ENCODE measurements around the gene BBOX1.
A peak's percentile ranks its signal among the peaks of the same experiment; 100 is the strongest.

The BBOX1 gene

GRCh38 chr11:27075655-27076054 lies 35.0 kb downstream of the BBOX1 start:
- Histone ChIP-seq H3K14ac (ENCODE audit: low read length in 2 of 2) (no peak overlapping the region), H3K27me3 (ENCODE audit: control insufficient read depth in 1 of 2, insufficient read depth in 1 of 2, low read length in 2 of 2) (no peaks in the 10 kb centered on the region), H3K36me3 (ENCODE audit: control insufficient read depth in 1 of 2, insufficient read depth in 2 of 2, low read depth in 1 of 2, low read length in 2 of 2) (no peaks in the 10 kb centered on the region), H3K79me1 (replicated peaks; ENCODE audit: low read length, poor library complexity, severe bottlenecking) (no peaks in the 10 kb centered on the region), H3K23ac (ENCODE audit: low read length in 2 of 2) (no peak overlapping the region), H2BK15ac (ENCODE audit: low read depth, poor library complexity, severe bottlenecking) (no peak overlapping the region), H3K27ac (ENCODE audit: low read length, poor library complexity, severe bottlenecking) (no peak overlapping the region), H2AFZ (ENCODE audit: low read depth, low read length) (no peak overlapping the region), H2BK5ac (ENCODE audit: low read depth, low read length, poor library complexity, severe bottlenecking) (no peak overlapping the region), H3K4me2 (ENCODE audit: low read length, poor library complexity, severe bottlenecking) (no peak overlapping the region), H3K9me3 (ENCODE audit: control insufficient read depth, low read length) (peaks cover 4% of the 10 kb centered on the region), H3K4ac (ENCODE audit: low read depth in 1 of 2, low read length in 2 of 2) (no peak overlapping the region), H2AK5ac (ENCODE audit: low read length, severe bottlenecking) (no peak overlapping the region), H4K91ac (ENCODE audit: low read length) (no peak overlapping the region), H3K4me3 (ENCODE audit: insufficient read depth in 1 of 2, low read depth in 1 of 2, low read length in 2 of 2) (no peak overlapping the region), H3K4me1 (ENCODE audit: control insufficient read depth, insufficient read depth, low read depth, low read length) (peaks cover 16% of the 10 kb centered on the region), H4K8ac (ENCODE audit: low read length) (no peak overlapping the region), H3K9ac (ENCODE audit: low read length) (no peak overlapping the region), H2BK12ac (ENCODE audit: low read length in 2 of 2) (peak overlapping the region in 1 of 2 experiments; percentile 6), H2BK120ac (ENCODE audit: low read depth, low read length) (no peak overlapping the region), H3K18ac (ENCODE audit: low read depth in 1 of 2, low read length in 2 of 2) (peak overlapping the region in 1 of 2 experiments; percentile 21)
- no peak for DNase-seq
- WGBS = 67% methylated on average over 1 of the region's 1 CpG

GRCh38 chr11:27076121-27076589 lies 35.5 kb downstream of the BBOX1 start:
- H3K4me3 ChIP-seq (ENCODE audit: insufficient read depth in 1 of 2, low read depth in 1 of 2, low read length in 2 of 2) = no peak overlapping the region
- no peak overlapping the region for H3K18ac ChIP-seq (ENCODE audit: low read depth in 1 of 2, low read length in 2 of 2)
- H2BK5ac ChIP-seq (ENCODE audit: low read depth, low read length, poor library complexity, severe bottlenecking) = no peak overlapping the region
- H3K36me3 ChIP-seq (ENCODE audit: control insufficient read depth in 1 of 2, insufficient read depth in 2 of 2, low read depth in 1 of 2, low read length in 2 of 2) = no peaks in the 10 kb centered on the region
- no peak overlapping the region for H2AK5ac ChIP-seq (ENCODE audit: low read length, severe bottlenecking)
- no peak overlapping the region for H3K27ac ChIP-seq (ENCODE audit: low read length, poor library complexity, severe bottlenecking)
- no peaks in the 10 kb centered on the region for H3K79me1 ChIP-seq (replicated peaks; ENCODE audit: low read length, poor library complexity, severe bottlenecking)
- no peak for DNase-seq
- H2BK12ac ChIP-seq (ENCODE audit: low read length in 2 of 2) = peak overlapping the region in 1 of 2 experiments; percentile 37
- peaks cover 16% of the 10 kb centered on the region for H3K4me1 ChIP-seq (ENCODE audit: control insufficient read depth, insufficient read depth, low read depth, low read length)
- no peaks in the 10 kb centered on the region for H3K27me3 ChIP-seq (ENCODE audit: control insufficient read depth in 1 of 2, insufficient read depth in 1 of 2, low read length in 2 of 2)
- H3K14ac ChIP-seq (ENCODE audit: low read length in 2 of 2) = no peak overlapping the region
- no peak overlapping the region for H2BK15ac ChIP-seq (ENCODE audit: low read depth, poor library complexity, severe bottlenecking)
- no peak overlapping the region for H3K4me2 ChIP-seq (ENCODE audit: low read length, poor library complexity, severe bottlenecking)
- no peak overlapping the region for H2AFZ ChIP-seq (ENCODE audit: low read depth, low read length)
- H2BK120ac ChIP-seq (ENCODE audit: low read depth, low read length) = no peak overlapping the region
- H3K23ac ChIP-seq (ENCODE audit: low read length in 2 of 2) = no peak overlapping the region
- H3K4ac ChIP-seq (ENCODE audit: low read depth in 1 of 2, low read length in 2 of 2) = no peak overlapping the region
- H4K8ac ChIP-seq (ENCODE audit: low read length) = no peak overlapping the region
- H4K91ac ChIP-seq (ENCODE audit: low read length) = no peak overlapping the region
- 93% methylated on average over 2 of the region's 2 CpGs for WGBS
- H3K9me3 ChIP-seq (ENCODE audit: control insufficient read depth, low read length) = no peaks in the 10 kb centered on the region
- H3K9ac ChIP-seq (ENCODE audit: low read length) = no peak overlapping the region

GRCh38 chr11:27081056-27081455 lies 40.4 kb downstream of the BBOX1 start:
- Histone ChIP-seq H4K8ac (ENCODE audit: low read length) (no peak overlapping the region), H3K27me3 (ENCODE audit: control insufficient read depth in 1 of 2, insufficient read depth in 1 of 2, low read length in 2 of 2) (no peaks in the 10 kb centered on the region), H3K4me3 (ENCODE audit: insufficient read depth in 1 of 2, low read depth in 1 of 2, low read length in 2 of 2) (no peak overlapping the region), H3K36me3 (ENCODE audit: control insufficient read depth in 1 of 2, insufficient read depth in 2 of 2, low read depth in 1 of 2, low read length in 2 of 2) (no peaks in the 10 kb centered on the region), H3K14ac (ENCODE audit: low read length in 2 of 2) (no peak overlapping the region), H3K23ac (ENCODE audit: low read length in 2 of 2) (no peak overlapping the region), H2AFZ (ENCODE audit: low read depth, low read length) (no peak overlapping the region), H3K4me1 (ENCODE audit: control insufficient read depth, insufficient read depth, low read depth, low read length) (peaks cover 11% of the 10 kb centered on the region), H3K18ac (ENCODE audit: low read depth in 1 of 2, low read length in 2 of 2) (no peak overlapping the region), H3K9ac (ENCODE audit: low read length) (no peak overlapping the region), H3K9me3 (ENCODE audit: control insufficient read depth, low read length) (no peaks in the 10 kb centered on the region), H2AK5ac (ENCODE audit: low read length, severe bottlenecking) (no peak overlapping the region), H2BK5ac (ENCODE audit: low read depth, low read length, poor library complexity, severe bottlenecking) (no peak overlapping the region), H3K79me1 (replicated peaks; ENCODE audit: low read length, poor library complexity, severe bottlenecking) (no peaks in the 10 kb centered on the region), H2BK12ac (ENCODE audit: low read length in 2 of 2) (no peak overlapping the region), H3K4me2 (ENCODE audit: low read length, poor library complexity, severe bottlenecking) (no peak overlapping the region), H4K91ac (ENCODE audit: low read length) (no peak overlapping the region), H2BK15ac (ENCODE audit: low read depth, poor library complexity, severe bottlenecking) (no peak overlapping the region), H3K27ac (ENCODE audit: low read length, poor library complexity, severe bottlenecking) (no peak overlapping the region), H2BK120ac (ENCODE audit: low read depth, low read length) (no peak overlapping the region), H3K4ac (ENCODE audit: low read depth in 1 of 2, low read length in 2 of 2) (no peak overlapping the region)
- DNase-seq = no peak

GRCh38 chr11:27083241-27083640 lies 42.6 kb downstream of the BBOX1 start:
- no peak for DNase-seq
- Histone ChIP-seq H3K9ac (ENCODE audit: low read length) (no peak overlapping the region), H4K91ac (ENCODE audit: low read length) (no peak overlapping the region), H2AK5ac (ENCODE audit: low read length, severe bottlenecking) (peak overlapping the region; percentile 96), H3K27ac (ENCODE audit: low read length, poor library complexity, severe bottlenecking) (peak overlapping the region; percentile 59), H2BK120ac (ENCODE audit: low read depth, low read length) (no peak overlapping the region), H3K27me3 (ENCODE audit: control insufficient read depth in 1 of 2, insufficient read depth in 1 of 2, low read length in 2 of 2) (no peaks in the 10 kb centered on the region), H3K4me2 (ENCODE audit: low read length, poor library complexity, severe bottlenecking) (no peak overlapping the region), H2BK12ac (ENCODE audit: low read length in 2 of 2) (no peak overlapping the region), H3K18ac (ENCODE audit: low read depth in 1 of 2, low read length in 2 of 2) (no peak overlapping the region), H3K23ac (ENCODE audit: low read length in 2 of 2) (no peak overlapping the region), H3K36me3 (ENCODE audit: control insufficient read depth in 1 of 2, insufficient read depth in 2 of 2, low read depth in 1 of 2, low read length in 2 of 2) (no peaks in the 10 kb centered on the region), H2BK5ac (ENCODE audit: low read depth, low read length, poor library complexity, severe bottlenecking) (no peak overlapping the region), H3K79me1 (replicated peaks; ENCODE audit: low read length, poor library complexity, severe bottlenecking) (no peaks in the 10 kb centered on the region), H4K8ac (ENCODE audit: low read length) (no peak overlapping the region), H2AFZ (ENCODE audit: low read depth, low read length) (no peak overlapping the region), H2BK15ac (ENCODE audit: low read depth, poor library complexity, severe bottlenecking) (no peak overlapping the region), H3K4me3 (ENCODE audit: insufficient read depth in 1 of 2, low read depth in 1 of 2, low read length in 2 of 2) (no peak overlapping the region), H3K4me1 (ENCODE audit: control insufficient read depth, insufficient read depth, low read depth, low read length) (peaks cover 5% of the 10 kb centered on the region), H3K9me3 (ENCODE audit: control insufficient read depth, low read length) (no peaks in the 10 kb centered on the region), H3K14ac (ENCODE audit: low read length in 2 of 2) (no peak overlapping the region), H3K4ac (ENCODE audit: low read depth in 1 of 2, low read length in 2 of 2) (no peak overlapping the region)
- WGBS = 84% methylated on average over 2 of the region's 2 CpGs

Measured in mesenchymal stem cell (in vitro differentiated cells and primary cell).